Measurements from ENCODE around the gene GTPBP1. TPM values are rescaled to one million over a fixed set of nuclear protein-coding genes. Genes with fewer than 3 reads are reported as not detected.

GTPBP1 gene
- polyA plus RNA-seq, 1 of the 3 experiments (the other 2 are of a cell fraction), result 15.2 TPM

DNA sequence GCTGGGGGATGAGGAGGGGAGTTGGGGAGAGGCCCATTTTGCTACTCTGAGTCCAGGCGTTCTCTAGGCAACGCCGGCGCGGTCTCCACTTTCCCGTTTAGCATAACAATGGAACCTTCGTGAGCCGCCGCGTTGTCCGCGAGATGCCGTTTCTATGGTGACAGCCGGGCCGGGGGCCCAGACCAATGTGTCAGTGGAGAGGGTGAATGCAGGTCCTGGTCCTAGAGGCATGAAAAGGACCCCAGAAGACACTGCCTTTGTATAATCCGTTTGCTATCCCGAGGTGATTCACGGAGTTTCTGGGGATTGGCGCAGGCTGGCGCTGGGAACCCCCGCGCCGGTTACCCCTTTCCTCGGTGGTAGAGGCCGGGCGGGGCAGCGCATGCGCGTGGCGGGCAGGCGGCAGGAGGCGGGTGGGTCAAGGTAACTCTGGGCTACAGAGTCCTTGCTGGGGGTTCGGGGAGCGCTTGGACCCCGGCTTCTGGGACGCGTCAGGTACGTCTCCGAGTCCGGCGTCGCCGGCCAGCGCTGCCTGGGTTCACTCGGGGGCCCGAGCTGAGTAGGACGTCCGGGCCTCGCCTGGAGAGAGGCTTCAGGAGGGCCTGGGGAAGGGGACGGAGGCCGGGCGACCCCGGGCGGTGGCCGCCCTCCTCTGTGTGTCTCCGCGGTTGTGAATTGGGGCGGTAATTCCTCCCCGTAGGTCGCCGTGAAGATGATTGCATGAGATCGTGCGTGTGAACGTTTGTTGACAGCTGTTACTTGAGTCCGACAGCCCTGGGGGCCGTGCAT lies 49.3 kb upstream of the GTPBP1 start, which contains the start of the genes CBY1 and FAM227A:
Gene CBY1 (plus strand): TSS at position 383 of the 789 bp plus-strand sequence. CDS start 11,417 bp downstream, outside the sequence.
Gene FAM227A (minus strand): TSS at position 137 of the 789 bp plus-strand sequence. CDS start 6,224 bp downstream, outside the sequence.
- Histone ChIP-seq H3K4me1 (ENCODE audit: control insufficient read depth in 1 of 2, insufficient read depth in 2 of 2, low read depth in 1 of 2, low read length in 1 of 2) (peaks cover 0 to 5% of the 10 kb centered on the region in 2 experiments; a peak in 1 of 4 replicates), H3K27ac (ENCODE audit: low read depth in 2 of 2, low read length in 1 of 2) (peak within 1 kb of the TSS; percentile 88 to 93), H3K27me3 (ENCODE audit: insufficient read depth) (no peaks in the 10 kb centered on the region), H3F3A (replicated peaks; ENCODE audit: insufficient read depth) (no peaks in the 10 kb centered on the region), H3K4me2 (peak within 1 kb of the TSS; percentile 81), H3K4me3 (ENCODE audit: low read depth in 2 of 2, low read length in 1 of 2) (peak within 1 kb of the TSS; percentile 72 to 74), H3K9me2 (no peaks in the 10 kb centered on the region), H2AFZ (ENCODE audit: low read depth) (peak within 1 kb of the TSS; percentile 86), H3K9me3 (no peaks in the 10 kb centered on the region), H3K79me2 (ENCODE audit: insufficient read depth) (peaks cover 19% of the 10 kb centered on the region), H4K20me1 (ENCODE audit: insufficient read depth) (no peaks in the 10 kb centered on the region), H3K9ac (peak within 1 kb of the TSS; percentile 87), H3K36me3 (replicated peaks in 1 of 2; ENCODE audit: control insufficient read depth in 1 of 2, insufficient read depth in 2 of 2, low read length in 1 of 2) (no peaks in the 10 kb centered on the region)
- POLR2A ChIA-PET, result no interaction called here
- TF ChIP-seq NRF1 (IDR thresholded peaks at IDR 0.05; ENCODE audit: low read depth, low read length), result peak; percentile 78
- no peak for TF ChIP-seq FOXM1 (IDR thresholded peaks at IDR 0.05; ENCODE audit: low read depth)
- TF ChIP-seq YY1 (IDR thresholded peaks at IDR 0.05; ENCODE audit: low read depth), result no peak
- no peak for TF ChIP-seq SMC3 (IDR thresholded peaks at IDR 0.05; ENCODE audit: low read depth, low read length)
- TF ChIP-seq NFIC (IDR thresholded peaks at IDR 0.05; ENCODE audit: borderline replicate concordance), result no peak
- TF ChIP-seq, protein P1, sequence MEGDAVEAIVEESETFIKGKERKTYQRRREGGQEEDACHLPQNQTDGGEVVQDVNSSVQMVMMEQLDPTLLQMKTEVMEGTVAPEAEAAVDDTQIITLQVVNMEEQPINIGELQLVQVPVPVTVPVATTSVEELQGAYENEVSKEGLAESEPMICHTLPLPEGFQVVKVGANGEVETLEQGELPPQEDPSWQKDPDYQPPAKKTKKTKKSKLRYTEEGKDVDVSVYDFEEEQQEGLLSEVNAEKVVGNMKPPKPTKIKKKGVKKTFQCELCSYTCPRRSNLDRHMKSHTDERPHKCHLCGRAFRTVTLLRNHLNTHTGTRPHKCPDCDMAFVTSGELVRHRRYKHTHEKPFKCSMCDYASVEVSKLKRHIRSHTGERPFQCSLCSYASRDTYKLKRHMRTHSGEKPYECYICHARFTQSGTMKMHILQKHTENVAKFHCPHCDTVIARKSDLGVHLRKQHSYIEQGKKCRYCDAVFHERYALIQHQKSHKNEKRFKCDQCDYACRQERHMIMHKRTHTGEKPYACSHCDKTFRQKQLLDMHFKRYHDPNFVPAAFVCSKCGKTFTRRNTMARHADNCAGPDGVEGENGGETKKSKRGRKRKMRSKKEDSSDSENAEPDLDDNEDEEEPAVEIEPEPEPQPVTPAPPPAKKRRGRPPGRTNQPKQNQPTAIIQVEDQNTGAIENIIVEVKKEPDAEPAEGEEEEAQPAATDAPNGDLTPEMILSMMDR (IDR thresholded peaks at IDR 0.05), result no peak
- no peak for TF ChIP-seq EP300 (IDR thresholded peaks at IDR 0.05; ENCODE audit: borderline replicate concordance in 1 of 2, low read depth in 1 of 2, low read length in 1 of 2)
- no peak for TF ChIP-seq ZBTB33 (IDR thresholded peaks at IDR 0.05; ENCODE audit: borderline replicate concordance, low read depth)
- TF ChIP-seq CHD2 (IDR thresholded peaks at IDR 0.05; ENCODE audit: low read length, partially characterized antibody), result peak; percentile 17
- no peak for TF ChIP-seq POLR2AphosphoS5 (IDR thresholded peaks at IDR 0.05; ENCODE audit: low read depth, low read length)
- peak; percentile 60; the same call in 1 of the 2 replicates for TF ChIP-seq MXI1 (IDR thresholded peaks at IDR 0.05; ENCODE audit: low read depth, low read length)
- TF ChIP-seq EZH2phosphoT487 (IDR thresholded peaks at IDR 0.05; ENCODE audit: borderline replicate concordance, low read depth), result no peak
- TF ChIP-seq FOXJ3 (CRISPR knock-in tag; IDR thresholded peaks at IDR 0.05), result no peak
- TF ChIP-seq MEF2A (IDR thresholded peaks at IDR 0.05; ENCODE audit: borderline replicate concordance, low read depth), result no peak
- TF ChIP-seq TAF1 (IDR thresholded peaks at IDR 0.05; ENCODE audit: borderline replicate concordance, low read depth, low read length), result no peak; the same call in 1 of the 2 replicates
- 4% methylated on average over 10 of the region's 66 CpGs for WGBS (ENCODE audit: low lambda C conversion rate)
- peak; percentile 93 for DNase-seq
- CTCF ChIA-PET, result no interaction called here
